ENCODE measurements around the gene NEUROD6. TPM values are rescaled to one million over a fixed set of nuclear protein-coding genes. Genes with fewer than 3 reads are reported as not detected.

Gene NEUROD6
- total RNA-seq: not detected in 2 replicates

GRCh38 chr7:31340603-31341002 is at the start of gene NEUROD6:
Gene NEUROD6, minus strand, starts transcription at chr7:31340726. Its CDS starts 1,458 bp downstream, at chr7:31339268.

Other genes with a start within 250 kb of the NEUROD6 start
- gene ITPRID1, start 173.4 kb upstream of the NEUROD6 start, total RNA-seq: not detected in 2 replicates

Measured in myometrial cell (primary cell).